AG04450 (cell line): ENCODE measurements around the gene HPRT1. TPM values are rescaled to one million over a fixed set of nuclear protein-coding genes. Genes with fewer than 3 reads are reported as not detected.
A peak's percentile ranks its signal among the peaks of the same experiment; 100 is the strongest.

ENCODE experiments used
- CTCF ChIA-PET: fragments of 300-600, 350-600 bp; formaldehyde crosslinking; extraction: SDS; loops from one replicate; lab custom pipeline; 2022; ENCODE audit warnings: antibody characterized with exemption, inconsistent platforms; lab: Charles Lee
- POLR2A ChIA-PET: fragments of 350-600 bp; formaldehyde crosslinking; extraction: SDS; loops from one replicate; lab custom pipeline; 2021; ENCODE audit warnings: antibody characterized with exemption, inconsistent platforms; lab: Yijun Ruan, JAX
- DNase-seq: peaks from one replicate; pipeline ENCODE4 v3.0.0-alpha.2; 2011; ENCODE audit warnings: low read depth, low spot score
- H3K27ac ChIP-seq: one replicate; pipeline ENCODE4 v1.5.1; 2012; ENCODE audit warnings: low read depth, low read length, control low read depth
- H3K27me3 ChIP-seq: one replicate; pipeline ENCODE4 v1.6.0; 2012; ENCODE audit warnings: low read length; ENCODE audit not compliant: control insufficient read depth, insufficient read depth
- H3K4me3 ChIP-seq: 2 replicates; pipeline ENCODE4 v1.5.1; 2011; ENCODE audit warnings: mild to moderate bottlenecking, low read depth, low read length, control low read depth
- H3K9me3 ChIP-seq: 2 replicates; pipeline ENCODE4 v1.5.1; 2012; ENCODE audit warnings: low read length; ENCODE audit not compliant: control insufficient read depth, insufficient read depth
- CTCF ChIP-seq: IDR thresholded peaks from 2 replicates; pipeline ENCODE4 v1.5.1; 2011; ENCODE audit warnings: low read depth, low read length, control low read depth, inconsistent platforms
- polyA plus RNA-seq: library from polyadenylated mRNA; depleted of rRNA; stranded (reverse); fragments of >200 nt; gene quantifications from 2 replicates; pipeline ENCODE4 v1.2.3, GENCODE V29; 2011

HPRT1 gene
- polyA plus RNA-seq, 1 experiment = 32.8 TPM

- no peak for DNase-seq
- Histone ChIP-seq H3K9me3 (no peaks in the 10 kb centered on the region), H3K27me3 (no peaks in the 10 kb centered on the region), H3K4me3 (no peak overlapping the region), H3K27ac (no peak overlapping the region)
- CTCF ChIA-PET = interaction anchor here (0.6 to 2.8 kb wide), 4 partner anchors 18 to 251 kb away, joined by 3 to 11 read pairs (median 5); no protein-coding TSS in a partner anchor
- TF ChIP-seq CTCF = no peak
- POLR2A ChIA-PET = interaction anchor here (0.6 to 1.5 kb wide), 6 partner anchors 10 to 502 kb away, joined by 3 to 8 read pairs (median 4); no protein-coding TSS in a partner anchor
These were observed 42.7 kb downstream of the HPRT1 start for GRCh38 chrX:134502686-134503085.

- no peaks in the 10 kb centered on the region for H3K9me3 ChIP-seq
- no peaks in the 10 kb centered on the region for H3K27me3 ChIP-seq
- H3K4me3 ChIP-seq = no peak overlapping the region
- H3K27ac ChIP-seq = peak overlapping the region; percentile 98
- peak; percentile 61 for DNase-seq
- ChIA-PET POLR2A (interaction anchor here (0.6 to 1.2 kb wide), 3 partner anchors 9 to 42 kb away, joined by 3 to 10 read pairs (median 8); no protein-coding TSS in a partner anchor), CTCF (interaction anchor here (1.8 kb wide), 1 partner anchor 8 kb away, joined by 4 read pairs; no protein-coding TSS in a partner anchor)
- TF ChIP-seq CTCF = no peak
These were observed 52.6 kb downstream of the HPRT1 start for GRCh38 chrX:134512566-134512965.

GRCh38 chrX:134513091-134513490, 53.1 kb downstream of the HPRT1 start:
- ChIA-PET CTCF (interaction anchor here (1.8 kb wide), 1 partner anchor 8 kb away, joined by 4 read pairs; no protein-coding TSS in a partner anchor), POLR2A (interaction anchor here (1.1 to 1.2 kb wide), 2 partner anchors 10 to 23 kb away, joined by 8 to 10 read pairs; no protein-coding TSS in a partner anchor)
- no peak for TF ChIP-seq CTCF
- no peak for DNase-seq
- peak overlapping the region; percentile 98 for H3K27ac ChIP-seq
- no peaks in the 10 kb centered on the region for H3K27me3 ChIP-seq
- no peak overlapping the region for H3K4me3 ChIP-seq
- H3K9me3 ChIP-seq = no peaks in the 10 kb centered on the region

GRCh38 chrX:134520860-134521390, 61.0 kb downstream of the HPRT1 start:
- no peak overlapping the region for H3K27ac ChIP-seq
- H3K27me3 ChIP-seq = no peaks in the 10 kb centered on the region
- no peaks in the 10 kb centered on the region for H3K9me3 ChIP-seq
- no peak overlapping the region for H3K4me3 ChIP-seq
- ChIA-PET POLR2A (interaction anchor here (0.5 to 1.0 kb wide), 5 partner anchors 22 to 262 kb away, joined by 3 to 8 read pairs (median 4); no protein-coding TSS in a partner anchor), CTCF (interaction anchor here (0.7 to 2.8 kb wide), 10 partner anchors 9 to 273 kb away, joined by 3 to 31 read pairs (median 4); no protein-coding TSS in a partner anchor)
- peak; percentile 61 for TF ChIP-seq CTCF
- DNase-seq = no peak

GRCh38 chrX:134524181-134524580, 64.2 kb downstream of the HPRT1 start:
- no peak for TF ChIP-seq CTCF
- ChIA-PET POLR2A (no interaction called here), CTCF (no interaction called here)
- H3K4me3 ChIP-seq = no peak overlapping the region
- H3K27ac ChIP-seq = no peak overlapping the region
- DNase-seq = no peak
- H3K27me3 ChIP-seq = no peaks in the 10 kb centered on the region
- H3K9me3 ChIP-seq = no peaks in the 10 kb centered on the region
